Astrocyte (in vitro differentiated cells and primary cell): Measurements from ENCODE around the gene KRTAP5-5. TPM values are rescaled to one million over a fixed set of nuclear protein-coding genes. Genes with fewer than 3 reads are reported as not detected.

Experiments
- DNase-seq: peaks from one replicate; pipeline ENCODE4 v3.0.0-alpha.2; 2010; ENCODE audit warnings: low read depth
- FAIRE-seq: peaks from 2 replicates; lab custom pipeline; 2011; peaks lifted over from hg19 to GRCh38; lab: Jason Lieb, UNC
- H2AFZ ChIP-seq: 2 replicates; pipeline ENCODE4 v1.6.0; 2012; ENCODE audit warnings: low read depth, low read length, inconsistent platforms
- H3K27ac ChIP-seq: 2 replicates; pipeline ENCODE4 v1.5.1; 2011; ENCODE audit warnings: low read depth, low read length, inconsistent platforms
- H3K27me3 ChIP-seq: 2 replicates; pipeline ENCODE4 v1.6.0; 2011; ENCODE audit warnings: low read length, inconsistent platforms; ENCODE audit not compliant: insufficient read depth
- H3K36me3 ChIP-seq: 2 replicates; pipeline ENCODE4 v1.5.1; 2011; ENCODE audit warnings: low read length, inconsistent platforms; ENCODE audit not compliant: insufficient read depth
- H3K4me1 ChIP-seq: 2 replicates; pipeline ENCODE4 v1.5.1; 2011; ENCODE audit warnings: low read length, inconsistent platforms; ENCODE audit not compliant: insufficient read depth
- H3K4me2 ChIP-seq: 2 replicates; pipeline ENCODE4 v1.6.0; 2012; ENCODE audit warnings: low read length, inconsistent platforms
- H3K4me3 ChIP-seq: 2 replicates; pipeline ENCODE4 v1.5.1; 2011; ENCODE audit warnings: low read depth, mild to moderate bottlenecking, low read length, inconsistent platforms; ENCODE audit not compliant: insufficient read depth
- H3K79me2 ChIP-seq: 2 replicates; pipeline ENCODE4 v1.6.0; 2012; ENCODE audit warnings: mild to moderate bottlenecking, low read length, inconsistent platforms; ENCODE audit not compliant: insufficient read depth
- H3K9ac ChIP-seq: 2 replicates; pipeline ENCODE4 v1.6.0; 2012; ENCODE audit warnings: mild to moderate bottlenecking, low read length, inconsistent platforms
- H3K9me3 ChIP-seq: 2 replicates; pipeline ENCODE4 v1.5.1; 2012; ENCODE audit warnings: low read depth, mild to moderate bottlenecking, low read length, inconsistent platforms; ENCODE audit not compliant: insufficient read depth
- H4K20me1 ChIP-seq: 2 replicates; pipeline ENCODE4 v1.6.0; 2012; ENCODE audit warnings: low read length, inconsistent platforms; ENCODE audit not compliant: insufficient read depth
- H3K27ac Mint-ChIP-seq: one replicate; pipeline ENCODE4 v1.8.0; 2021; ENCODE audit warnings: mild to moderate bottlenecking, mixed read lengths; ENCODE audit not compliant: unreplicated experiment
- H3K27me3 Mint-ChIP-seq: one replicate; pipeline ENCODE4 v1.8.0; 2021; ENCODE audit warnings: low read depth, mixed read lengths; ENCODE audit not compliant: unreplicated experiment
- H3K36me3 Mint-ChIP-seq: one replicate; pipeline ENCODE4 v1.8.0; 2021; ENCODE audit warnings: low read depth, mixed read lengths; ENCODE audit not compliant: unreplicated experiment
- H3K4me1 Mint-ChIP-seq: one replicate; pipeline ENCODE4 v1.8.0; 2021; ENCODE audit warnings: low read depth, mixed read lengths; ENCODE audit not compliant: unreplicated experiment
- H3K4me3 Mint-ChIP-seq: one replicate; pipeline ENCODE4 v1.8.0; 2021; ENCODE audit warnings: mild to moderate bottlenecking, moderate library complexity, mixed read lengths; ENCODE audit not compliant: unreplicated experiment
- H3K9me3 Mint-ChIP-seq: one replicate; pipeline ENCODE4 v1.8.0; 2021; ENCODE audit warnings: mild to moderate bottlenecking, mixed read lengths; ENCODE audit not compliant: unreplicated experiment
- EZH2 ChIP-seq: IDR thresholded peaks from 2 replicates; pipeline ENCODE4 v1.6.1; 2012; ENCODE audit warnings: mild to moderate bottlenecking, low read length, inconsistent platforms; ENCODE audit not compliant: insufficient read depth
- total RNA-seq: library from RNA; stranded (reverse); gene quantifications from 2 replicates; pipeline ENCODE4 v1.2.1, GENCODE V29; 2021
- TF ChIP-seq, protein P1 (sequence below): IDR thresholded peaks from 2 replicates; pipeline ENCODE4 v1.5.1; 2011; ENCODE audit warnings: low read depth, mild to moderate bottlenecking, inconsistent platforms, low read length, moderate library complexity; ENCODE audit not compliant: insufficient read depth

Gene KRTAP5-5
- total RNA-seq, 1 donor from 2014 or later, result not detected

GRCh38 chr11:1623716-1624115 lies 5.9 kb upstream of the KRTAP5-5 start:
- H3K27me3 ChIP-seq, result peaks cover 28% of the 10 kb centered on the region
- no peak overlapping the region for H2AFZ ChIP-seq
- FAIRE-seq, result no peak
- Mint-ChIP-seq H3K27me3 (peaks cover 64% of the 10 kb centered on the region), H3K9me3 (no peaks in the 10 kb centered on the region), H3K36me3 (peaks cover 3% of the 10 kb centered on the region), H3K27ac (no peak overlapping the region), H3K4me1 (no peaks in the 10 kb centered on the region), H3K4me3 (no peak overlapping the region)
- H3K9me3 ChIP-seq, result no peaks in the 10 kb centered on the region
- H3K4me1 ChIP-seq, result no peaks in the 10 kb centered on the region
- no peaks in the 10 kb centered on the region for H4K20me1 ChIP-seq
- H3K36me3 ChIP-seq, result no peaks in the 10 kb centered on the region
- H3K4me2 ChIP-seq, result no peak overlapping the region
- no peak overlapping the region for H3K9ac ChIP-seq
- TF ChIP-seq, protein P1, sequence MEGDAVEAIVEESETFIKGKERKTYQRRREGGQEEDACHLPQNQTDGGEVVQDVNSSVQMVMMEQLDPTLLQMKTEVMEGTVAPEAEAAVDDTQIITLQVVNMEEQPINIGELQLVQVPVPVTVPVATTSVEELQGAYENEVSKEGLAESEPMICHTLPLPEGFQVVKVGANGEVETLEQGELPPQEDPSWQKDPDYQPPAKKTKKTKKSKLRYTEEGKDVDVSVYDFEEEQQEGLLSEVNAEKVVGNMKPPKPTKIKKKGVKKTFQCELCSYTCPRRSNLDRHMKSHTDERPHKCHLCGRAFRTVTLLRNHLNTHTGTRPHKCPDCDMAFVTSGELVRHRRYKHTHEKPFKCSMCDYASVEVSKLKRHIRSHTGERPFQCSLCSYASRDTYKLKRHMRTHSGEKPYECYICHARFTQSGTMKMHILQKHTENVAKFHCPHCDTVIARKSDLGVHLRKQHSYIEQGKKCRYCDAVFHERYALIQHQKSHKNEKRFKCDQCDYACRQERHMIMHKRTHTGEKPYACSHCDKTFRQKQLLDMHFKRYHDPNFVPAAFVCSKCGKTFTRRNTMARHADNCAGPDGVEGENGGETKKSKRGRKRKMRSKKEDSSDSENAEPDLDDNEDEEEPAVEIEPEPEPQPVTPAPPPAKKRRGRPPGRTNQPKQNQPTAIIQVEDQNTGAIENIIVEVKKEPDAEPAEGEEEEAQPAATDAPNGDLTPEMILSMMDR, result no peak
- TF ChIP-seq EZH2, result no peak
- DNase-seq, result no peak
- no peak overlapping the region for H3K27ac ChIP-seq
- H3K79me2 ChIP-seq, result no peaks in the 10 kb centered on the region
- no peak overlapping the region for H3K4me3 ChIP-seq

- H3K79me2 ChIP-seq, result no peaks in the 10 kb centered on the region
- H3K9me3 Mint-ChIP-seq, result no peaks in the 10 kb centered on the region
- H3K27me3 ChIP-seq, result peaks cover 34% of the 10 kb centered on the region
- H3K9ac ChIP-seq, result no peak overlapping the region
- H3K4me3 ChIP-seq, result no peak overlapping the region
- peaks cover 65% of the 10 kb centered on the region for H3K27me3 Mint-ChIP-seq
- no peaks in the 10 kb centered on the region for H3K4me1 ChIP-seq
- H3K4me1 Mint-ChIP-seq, result no peaks in the 10 kb centered on the region
- H3K36me3 ChIP-seq, result no peaks in the 10 kb centered on the region
- H4K20me1 ChIP-seq, result no peaks in the 10 kb centered on the region
- no peak overlapping the region for H3K4me3 Mint-ChIP-seq
- no peak overlapping the region for H3K4me2 ChIP-seq
- no peak overlapping the region for H2AFZ ChIP-seq
- no peaks in the 10 kb centered on the region for H3K36me3 Mint-ChIP-seq
- no peak for TF ChIP-seq EZH2
- TF ChIP-seq, protein P1, result no peak
- no peak overlapping the region for H3K27ac Mint-ChIP-seq
- no peak for DNase-seq
- H3K9me3 ChIP-seq, result no peaks in the 10 kb centered on the region
- no peak overlapping the region for H3K27ac ChIP-seq
- no peak for FAIRE-seq
Measured at GRCh38 chr11:1624621-1625020, 5.0 kb upstream of the KRTAP5-5 start.

- H3K4me3 ChIP-seq, result no peak overlapping the region
- no peak overlapping the region for H3K9ac ChIP-seq
- no peaks in the 10 kb centered on the region for H3K9me3 ChIP-seq
- H4K20me1 ChIP-seq, result no peaks in the 10 kb centered on the region
- no peaks in the 10 kb centered on the region for H3K4me1 ChIP-seq
- Mint-ChIP-seq H3K9me3 (no peaks in the 10 kb centered on the region), H3K36me3 (no peaks in the 10 kb centered on the region), H3K27ac (no peak overlapping the region), H3K27me3 (peaks cover 65% of the 10 kb centered on the region), H3K4me3 (no peak overlapping the region), H3K4me1 (no peaks in the 10 kb centered on the region)
- DNase-seq, result no peak
- H3K36me3 ChIP-seq, result no peaks in the 10 kb centered on the region
- no peak overlapping the region for H3K4me2 ChIP-seq
- no peak overlapping the region for H3K27ac ChIP-seq
- TF ChIP-seq EZH2, result no peak
- TF ChIP-seq, protein P1, result no peak
- peaks cover 35% of the 10 kb centered on the region for H3K27me3 ChIP-seq
- H2AFZ ChIP-seq, result no peak overlapping the region
- no peaks in the 10 kb centered on the region for H3K79me2 ChIP-seq
- no peak for FAIRE-seq
Measured at GRCh38 chr11:1625541-1625940, 4.0 kb upstream of the KRTAP5-5 start.
